Stimulated activated CD4-positive, alpha-beta T cell treated with anti-CD3 and anti-CD28 coated beads, Interleukin-1b, Interleukin-23, amount 100 ng/mL, for 48 hours (primary cell): ENCODE data around the gene SNRK.
"Not testable (repeated sequence)": the region's sequence is repeated elsewhere in the genome, so short reads cannot be mapped to it uniquely, and the experiment has no call there.

ENCODE experiments used
- DNase-seq: peaks from one replicate; pipeline ENCODE4 v3.0.0-alpha.2; 2020

SNRK gene

GRCh38 chr3:43346978-43347749 is 60.8 kb downstream of the SNRK start:
- no peak for DNase-seq

DNA sequence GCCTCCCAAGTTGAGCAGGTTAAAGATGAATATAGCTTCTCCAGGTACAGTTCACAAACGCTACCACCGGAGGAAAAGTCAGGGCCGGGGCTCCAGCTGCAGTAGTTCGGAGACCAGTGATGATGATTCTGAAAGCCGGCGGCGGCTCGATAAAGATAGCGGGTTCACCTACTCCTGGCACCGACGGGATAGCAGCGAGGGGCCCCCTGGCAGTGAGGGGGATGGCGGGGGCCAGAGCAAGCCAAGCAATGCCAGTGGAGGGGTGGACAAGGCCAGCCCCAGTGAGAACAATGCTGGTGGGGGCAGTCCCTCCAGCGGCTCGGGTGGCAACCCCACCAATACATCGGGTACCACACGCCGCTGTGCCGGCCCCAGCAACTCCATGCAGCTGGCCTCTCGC is 61.4 kb downstream of the SNRK start:
- no peak for DNase-seq

- no peak for DNase-seq
Measured at GRCh38 chr3:43348350-43348749, 62.0 kb downstream of the SNRK start.

GRCh38 chr3:43348852-43349574 is 62.7 kb downstream of the SNRK start:
- DNase-seq = no peak

DNA sequence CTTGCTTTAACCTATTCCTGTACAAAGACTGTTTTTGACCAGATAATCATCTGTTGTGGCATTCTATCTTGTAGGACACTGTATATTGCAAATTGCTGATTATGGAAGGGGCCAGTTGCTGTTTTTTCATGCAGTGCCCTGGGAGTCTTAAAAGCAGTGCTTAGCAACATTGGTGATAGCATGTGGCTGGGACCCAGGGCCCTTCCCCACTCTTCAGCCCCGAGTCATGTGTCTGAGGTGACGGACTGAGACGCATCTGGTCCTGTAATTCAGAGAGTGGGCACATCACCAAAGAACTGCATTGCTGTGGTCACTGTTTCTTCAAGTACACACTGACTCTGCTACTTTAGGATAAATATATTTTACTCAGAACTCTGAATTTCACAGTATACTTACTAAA is 63.4 kb downstream of the SNRK start:
- DNase-seq = no peak

DNA sequence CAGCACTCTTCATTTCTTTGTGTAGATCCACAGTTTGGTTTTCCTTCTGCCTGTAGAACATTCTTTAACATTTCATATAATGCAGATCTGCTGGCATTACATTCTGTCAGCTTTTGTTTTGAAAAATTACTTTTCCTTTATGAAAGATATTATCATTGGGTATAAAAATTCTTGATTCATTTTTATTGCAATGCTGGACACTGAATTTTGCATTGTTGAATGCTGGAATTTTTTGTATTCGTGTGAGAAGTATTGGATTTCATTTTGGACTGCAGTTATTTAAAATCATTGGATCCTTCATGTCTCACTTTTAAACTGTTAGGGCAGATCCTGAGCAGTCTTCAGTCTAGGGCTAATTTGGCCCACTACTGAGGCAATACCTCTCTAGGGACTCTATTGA is 67.1 kb downstream of the SNRK start:
- DNase-seq = no peak

- no peak for DNase-seq
Measured at GRCh38 chr3:43353923-43354670, 67.8 kb downstream of the SNRK start.

- DNase-seq = not testable (repeated sequence)
Measured at GRCh38 chr3:43356033-43356432, 69.7 kb downstream of the SNRK start.

DNA sequence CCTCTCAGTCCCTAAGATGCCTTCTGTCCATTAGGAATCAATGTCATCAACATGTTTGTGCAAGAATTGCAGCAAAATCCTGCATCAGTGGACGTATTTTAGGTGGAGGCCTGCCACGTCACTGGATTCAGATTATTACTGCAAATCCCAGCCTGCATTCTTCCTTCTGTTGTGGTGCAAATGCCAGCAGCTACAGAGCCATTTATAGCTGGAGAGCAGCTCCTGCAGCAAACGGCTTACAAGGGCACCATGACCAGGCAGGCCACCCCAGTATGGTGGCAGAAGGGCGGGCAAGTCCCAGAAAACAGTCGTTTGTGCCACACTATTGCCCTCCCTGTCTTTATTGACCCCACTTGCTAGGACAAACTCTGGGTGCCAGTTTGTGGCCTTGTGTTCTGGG is 74.7 kb downstream of the SNRK start:
- DNase-seq = no peak

- no peak for DNase-seq
Measured at GRCh38 chr3:43362183-43362582, 75.8 kb downstream of the SNRK start.

- no peak for DNase-seq
Measured at GRCh38 chr3:43362961-43363360, 76.6 kb downstream of the SNRK start.

DNA sequence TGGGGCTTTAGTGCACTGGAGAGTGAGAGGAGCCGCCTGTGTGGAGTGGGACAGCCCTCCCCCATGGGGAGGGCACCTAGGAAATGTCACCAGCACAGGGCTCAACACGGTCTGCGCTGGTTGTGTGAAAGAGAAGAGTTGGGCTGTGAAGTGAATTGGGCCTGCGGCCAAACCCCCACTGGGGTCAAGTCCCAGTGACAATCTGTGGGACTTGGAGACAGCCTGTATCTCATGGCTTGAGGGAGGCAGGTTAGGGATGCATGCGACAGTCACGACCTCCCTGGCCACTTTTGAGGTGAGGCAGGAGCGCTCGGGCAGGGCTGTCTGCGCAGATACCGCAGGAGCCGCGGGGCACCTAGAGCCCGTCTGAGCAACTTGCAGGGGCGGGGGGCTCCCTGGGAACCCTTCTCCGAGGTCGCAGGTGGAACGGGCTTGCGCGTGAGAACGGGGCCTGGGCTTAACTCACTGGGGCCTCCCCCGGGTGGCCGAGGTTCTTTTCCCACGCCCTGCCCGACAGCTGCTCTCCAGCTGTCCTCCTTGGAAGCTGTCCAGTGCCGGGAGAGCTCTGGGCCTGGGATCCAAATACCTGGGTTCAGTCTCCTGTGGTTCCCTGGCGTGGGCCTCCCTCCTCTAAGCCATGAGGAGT is 77.4 kb downstream of the SNRK start:
- DNase-seq = no peak

DNA sequence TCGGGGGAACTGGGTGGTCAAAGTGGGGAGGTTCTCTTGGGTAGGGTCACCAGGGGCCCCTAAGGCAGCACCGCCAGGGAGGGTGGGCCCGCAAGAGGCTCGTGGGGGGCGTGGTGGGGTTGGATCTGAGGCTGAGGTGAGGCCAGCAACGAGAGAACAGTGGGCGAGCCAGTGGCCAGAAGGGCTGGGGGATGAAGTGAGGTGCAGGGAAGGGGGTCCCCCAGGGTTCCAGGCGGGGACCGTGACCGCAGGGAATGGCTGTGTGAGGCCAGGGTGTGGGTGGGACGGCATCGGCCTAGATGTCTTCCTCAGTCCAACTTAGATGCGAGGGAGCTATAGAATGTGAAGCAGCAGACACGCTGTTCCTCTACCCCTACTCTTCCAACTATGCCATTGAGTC is 78.2 kb downstream of the SNRK start:
- no peak for DNase-seq

- no peak for DNase-seq
Measured at GRCh38 chr3:43364926-43365325, 78.6 kb downstream of the SNRK start.

GRCh38 chr3:43365601-43366305 is 79.4 kb downstream of the SNRK start:
- no peak for DNase-seq

GRCh38 chr3:43366481-43366880 is 80.1 kb downstream of the SNRK start:
- DNase-seq = no peak

DNA sequence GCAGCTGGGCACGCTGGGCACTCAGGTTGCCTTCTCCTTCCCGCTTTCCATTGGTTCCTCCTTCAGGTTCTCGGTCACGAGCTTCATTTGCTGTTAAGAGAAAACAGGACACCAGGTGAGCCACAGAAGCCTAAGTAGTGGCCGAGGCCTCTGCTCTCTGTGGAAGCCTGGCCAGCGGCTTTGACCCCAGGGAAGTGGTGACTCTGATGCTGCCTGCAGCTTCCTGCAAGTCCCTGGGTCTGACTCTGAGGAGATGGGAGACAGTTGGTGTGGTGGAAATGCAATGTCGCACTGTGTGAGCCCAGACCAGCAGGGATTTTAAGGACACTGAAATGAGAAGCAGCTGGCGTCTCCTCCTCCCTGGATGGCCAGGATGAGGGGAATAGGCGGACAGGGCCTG is 80.5 kb downstream of the SNRK start:
- DNase-seq = no peak

DNA sequence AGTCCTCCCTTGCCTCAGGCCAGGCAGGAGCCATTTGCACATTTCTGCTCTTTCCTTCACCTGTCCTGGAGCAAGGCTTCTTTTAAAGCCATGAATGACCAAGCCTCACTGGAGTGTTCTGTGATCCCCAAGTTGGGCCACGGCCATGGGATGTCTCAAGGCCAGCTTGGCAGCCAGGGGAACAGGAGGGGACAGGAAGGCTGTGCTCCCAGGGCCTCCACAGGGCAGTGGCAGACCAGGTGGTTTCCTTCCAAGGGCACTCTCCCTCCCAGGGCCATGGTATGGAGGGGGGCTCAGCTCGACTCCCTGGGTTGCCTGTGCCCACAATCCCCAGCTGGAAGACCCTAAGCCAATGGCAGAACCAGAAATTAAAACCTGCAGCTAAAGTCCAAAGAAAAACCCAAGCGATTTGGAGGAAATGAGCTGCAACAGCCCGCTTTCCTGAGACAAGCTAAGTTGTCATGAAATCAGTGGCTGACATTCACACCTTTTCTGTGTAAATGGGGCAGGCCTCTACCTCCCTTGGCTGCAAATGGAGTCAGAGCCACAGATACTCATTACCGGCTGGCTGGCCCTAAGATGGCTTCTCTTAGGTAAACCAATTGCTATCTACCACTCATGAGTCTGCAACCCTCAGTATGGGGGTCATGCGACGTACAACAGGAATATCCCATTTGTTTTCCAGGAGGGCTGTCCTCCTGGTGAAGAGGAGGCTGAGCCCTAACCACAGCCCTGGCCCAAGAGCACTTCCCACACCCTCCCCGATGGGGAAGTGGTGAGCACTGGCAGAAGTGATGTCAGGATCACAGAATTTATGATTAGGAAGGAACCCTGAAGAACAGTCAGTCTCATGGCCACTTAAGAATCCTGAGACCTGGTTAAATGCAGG is 83.3 kb downstream of the SNRK start:
- no peak for DNase-seq

- no peak for DNase-seq
Measured at GRCh38 chr3:43370293-43370980, 84.1 kb downstream of the SNRK start.

- DNase-seq = no peak
Measured at GRCh38 chr3:43371494-43371893, 85.2 kb downstream of the SNRK start.
